ENCODE data around the gene MYH9.

DNA sequence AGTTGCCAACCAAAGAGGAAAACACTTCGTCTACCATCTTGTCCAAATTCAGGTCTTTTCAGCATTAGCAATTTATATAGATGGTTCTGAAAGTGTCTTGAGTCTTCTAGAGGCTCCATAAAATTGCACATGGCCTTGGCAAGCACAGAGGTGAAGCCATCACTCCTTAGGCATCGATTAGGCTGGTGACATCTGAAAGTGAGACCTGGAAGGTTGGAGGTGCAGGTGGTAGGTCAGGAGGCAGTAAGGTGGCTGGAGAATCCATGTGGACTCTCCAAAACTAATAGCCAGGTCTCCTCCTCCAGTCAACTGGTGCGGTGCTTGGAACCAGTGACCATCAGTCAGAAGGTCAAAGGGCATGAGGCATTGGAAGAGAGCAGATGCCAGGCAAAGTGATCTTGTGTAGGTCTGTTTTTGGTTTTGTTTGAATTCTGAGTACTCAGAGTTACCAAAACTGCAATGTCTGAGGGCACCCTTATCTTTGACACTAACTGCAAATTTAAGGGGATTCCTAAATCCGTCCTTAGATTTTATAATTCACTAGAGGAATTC lies 141.9 kb downstream of the MYH9 start:
- TF ChIP-seq, protein P1, sequence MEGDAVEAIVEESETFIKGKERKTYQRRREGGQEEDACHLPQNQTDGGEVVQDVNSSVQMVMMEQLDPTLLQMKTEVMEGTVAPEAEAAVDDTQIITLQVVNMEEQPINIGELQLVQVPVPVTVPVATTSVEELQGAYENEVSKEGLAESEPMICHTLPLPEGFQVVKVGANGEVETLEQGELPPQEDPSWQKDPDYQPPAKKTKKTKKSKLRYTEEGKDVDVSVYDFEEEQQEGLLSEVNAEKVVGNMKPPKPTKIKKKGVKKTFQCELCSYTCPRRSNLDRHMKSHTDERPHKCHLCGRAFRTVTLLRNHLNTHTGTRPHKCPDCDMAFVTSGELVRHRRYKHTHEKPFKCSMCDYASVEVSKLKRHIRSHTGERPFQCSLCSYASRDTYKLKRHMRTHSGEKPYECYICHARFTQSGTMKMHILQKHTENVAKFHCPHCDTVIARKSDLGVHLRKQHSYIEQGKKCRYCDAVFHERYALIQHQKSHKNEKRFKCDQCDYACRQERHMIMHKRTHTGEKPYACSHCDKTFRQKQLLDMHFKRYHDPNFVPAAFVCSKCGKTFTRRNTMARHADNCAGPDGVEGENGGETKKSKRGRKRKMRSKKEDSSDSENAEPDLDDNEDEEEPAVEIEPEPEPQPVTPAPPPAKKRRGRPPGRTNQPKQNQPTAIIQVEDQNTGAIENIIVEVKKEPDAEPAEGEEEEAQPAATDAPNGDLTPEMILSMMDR (IDR thresholded peaks at IDR 0.05), result no peak
- TF ChIP-seq FOXM1 (IDR thresholded peaks at IDR 0.05; ENCODE audit: low read depth) (no peak), ELF1 (IDR thresholded peaks at IDR 0.05) (no peak), EP300 (IDR thresholded peaks at IDR 0.05; ENCODE audit: borderline replicate concordance in 1 of 2, low read depth in 1 of 2, low read length in 1 of 2) (no peak), REST (IDR thresholded peaks at IDR 0.05; ENCODE audit: low read depth, low read length) (no peak), YY1 (IDR thresholded peaks at IDR 0.05; ENCODE audit: low read depth) (no peak), SIN3A (IDR thresholded peaks at IDR 0.05; ENCODE audit: borderline replicate concordance, low read depth, low read length) (no peak)
- TF ChIP-seq, protein P2, sequence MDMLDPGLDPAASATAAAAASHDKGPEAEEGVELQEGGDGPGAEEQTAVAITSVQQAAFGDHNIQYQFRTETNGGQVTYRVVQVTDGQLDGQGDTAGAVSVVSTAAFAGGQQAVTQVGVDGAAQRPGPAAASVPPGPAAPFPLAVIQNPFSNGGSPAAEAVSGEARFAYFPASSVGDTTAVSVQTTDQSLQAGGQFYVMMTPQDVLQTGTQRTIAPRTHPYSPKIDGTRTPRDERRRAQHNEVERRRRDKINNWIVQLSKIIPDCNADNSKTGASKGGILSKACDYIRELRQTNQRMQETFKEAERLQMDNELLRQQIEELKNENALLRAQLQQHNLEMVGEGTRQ (IDR thresholded peaks at IDR 0.05; ENCODE audit: borderline replicate concordance, low read depth, low read length), result no peak

Measured in SK-N-SH (cell line).